GM12864 (cell line): ENCODE data around the gene REXO1.
"Not testable (repeated sequence)": the region's sequence is repeated elsewhere in the genome, so short reads cannot be mapped to it uniquely, and the experiment has no call there.

Experiments
- DNase-seq: peaks from one replicate; pipeline ENCODE4 v3.0.0-alpha.2; 2011; ENCODE audit warnings: low read depth
- H3K4me3 ChIP-seq: 2 replicates; pipeline ENCODE4 v1.5.1; 2011; ENCODE audit warnings: mild to moderate bottlenecking, low read depth, low read length, control low read depth
- CTCF ChIP-seq: IDR thresholded peaks from 2 replicates; pipeline ENCODE4 v1.5.1; 2011; ENCODE audit warnings: low read depth, mild to moderate bottlenecking, moderate library complexity, low read length, control low read depth, inconsistent platforms; ENCODE audit errors: missing control alignments

REXO1 gene

GRCh38 chr19:1799695-1800342, 48.5 kb downstream of the REXO1 start:
- no peak for DNase-seq
- H3K4me3 ChIP-seq = no peak overlapping the region
- no peak for TF ChIP-seq CTCF

DNA sequence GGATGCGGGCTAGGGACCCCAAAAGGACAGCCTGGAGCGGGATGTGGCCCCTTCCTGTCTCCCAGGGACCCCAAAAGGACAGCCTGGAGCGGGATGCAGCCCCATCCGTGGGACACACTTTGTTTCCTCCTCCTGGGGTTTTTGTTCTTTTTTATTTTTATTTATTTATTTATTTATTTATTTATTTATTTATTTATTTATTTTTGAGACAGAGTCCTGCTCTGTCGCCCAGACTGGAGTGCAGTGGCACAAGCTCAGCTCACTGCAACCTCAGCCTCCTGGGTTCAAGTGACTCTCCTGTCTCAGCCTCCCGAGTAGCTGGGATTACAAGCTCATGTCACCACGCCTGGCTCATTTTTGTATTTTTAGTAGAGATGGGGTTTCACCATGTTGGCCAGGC, 51.0 kb downstream of the REXO1 start:
- not testable (repeated sequence) for DNase-seq, H3K4me3 ChIP-seq

DNA sequence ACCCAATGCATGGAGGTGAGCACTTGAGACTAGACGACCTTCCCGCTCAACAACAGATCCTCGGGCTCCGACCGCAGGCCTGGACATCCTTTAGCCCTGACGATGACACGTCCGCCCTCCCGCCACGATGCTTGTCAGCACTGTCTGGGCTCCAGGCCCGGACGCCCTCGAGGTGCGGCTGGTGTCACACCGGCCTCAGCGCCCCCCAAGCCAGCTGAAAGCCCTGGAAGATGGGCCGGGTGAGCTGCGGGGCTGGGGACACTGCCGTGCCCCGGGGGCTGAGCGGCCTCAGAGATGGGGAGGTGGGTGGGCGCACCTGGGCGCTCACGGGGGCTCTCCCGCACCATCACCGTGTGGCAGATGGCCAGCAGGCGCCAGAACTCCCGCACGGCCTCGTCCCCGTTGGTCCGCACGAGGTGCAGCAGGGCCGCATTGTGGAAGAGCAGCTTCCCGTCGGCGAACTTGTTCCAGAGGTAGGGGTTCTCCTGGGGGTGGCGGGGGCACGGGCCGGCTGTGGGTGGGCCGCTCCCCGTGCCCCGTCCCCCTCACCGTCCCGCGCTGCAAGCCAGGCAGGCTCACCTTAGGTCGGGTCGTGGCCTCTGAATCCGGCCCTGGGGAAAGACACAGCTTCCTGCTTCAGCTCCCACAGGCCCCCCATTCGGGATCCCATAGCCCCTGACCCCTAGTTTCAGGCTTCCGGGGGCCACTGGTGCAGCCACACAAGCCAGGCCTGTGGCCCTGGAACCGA, 51.7 kb downstream of the REXO1 start:
- DNase-seq = no peak
- no peak for TF ChIP-seq CTCF
- H3K4me3 ChIP-seq = no peak overlapping the region

DNA sequence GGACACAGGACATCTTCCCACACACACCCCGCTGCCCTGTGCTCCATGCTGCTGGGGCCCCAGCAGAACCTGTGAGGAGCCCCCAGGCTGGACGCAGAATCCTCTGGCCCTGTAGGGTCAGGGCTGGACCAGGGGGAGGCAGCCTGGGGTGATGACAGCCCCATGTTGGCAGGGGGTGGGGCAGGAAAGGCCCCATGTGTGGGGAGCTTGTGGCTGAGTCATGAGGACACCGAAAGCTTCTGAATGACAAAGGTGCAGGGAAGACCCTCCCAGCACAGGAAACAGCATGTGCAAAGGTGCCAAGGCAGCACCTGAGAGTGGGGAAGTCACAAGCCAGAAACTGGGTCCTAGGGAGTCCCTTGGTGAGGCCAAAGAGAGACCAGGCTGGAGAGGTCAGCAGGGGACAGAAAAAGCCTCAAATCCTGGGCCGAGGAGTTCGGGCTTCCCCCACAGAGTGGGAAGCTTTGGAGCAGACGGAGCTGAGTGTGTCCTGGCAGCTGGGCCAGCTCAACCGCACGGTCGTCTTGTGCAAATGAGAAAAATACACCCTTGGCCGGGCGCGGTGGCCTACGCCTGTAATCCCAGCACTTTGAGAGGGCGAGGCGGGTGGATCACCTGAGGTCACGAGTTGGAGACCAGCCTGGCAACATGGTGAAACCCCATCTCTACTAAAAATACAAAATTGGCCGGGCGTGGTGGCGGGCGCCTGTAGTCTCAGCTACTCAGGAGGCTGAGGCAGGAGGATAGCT, 53.7 kb downstream of the REXO1 start:
- TF ChIP-seq CTCF = no peak
- DNase-seq = no peak
- no peak overlapping the region for H3K4me3 ChIP-seq

- DNase-seq = no peak
- H3K4me3 ChIP-seq = no peak overlapping the region
- TF ChIP-seq CTCF = no peak
Observed at GRCh38 chr19:1791879-1792278, 56.4 kb downstream of the REXO1 start.

DNA sequence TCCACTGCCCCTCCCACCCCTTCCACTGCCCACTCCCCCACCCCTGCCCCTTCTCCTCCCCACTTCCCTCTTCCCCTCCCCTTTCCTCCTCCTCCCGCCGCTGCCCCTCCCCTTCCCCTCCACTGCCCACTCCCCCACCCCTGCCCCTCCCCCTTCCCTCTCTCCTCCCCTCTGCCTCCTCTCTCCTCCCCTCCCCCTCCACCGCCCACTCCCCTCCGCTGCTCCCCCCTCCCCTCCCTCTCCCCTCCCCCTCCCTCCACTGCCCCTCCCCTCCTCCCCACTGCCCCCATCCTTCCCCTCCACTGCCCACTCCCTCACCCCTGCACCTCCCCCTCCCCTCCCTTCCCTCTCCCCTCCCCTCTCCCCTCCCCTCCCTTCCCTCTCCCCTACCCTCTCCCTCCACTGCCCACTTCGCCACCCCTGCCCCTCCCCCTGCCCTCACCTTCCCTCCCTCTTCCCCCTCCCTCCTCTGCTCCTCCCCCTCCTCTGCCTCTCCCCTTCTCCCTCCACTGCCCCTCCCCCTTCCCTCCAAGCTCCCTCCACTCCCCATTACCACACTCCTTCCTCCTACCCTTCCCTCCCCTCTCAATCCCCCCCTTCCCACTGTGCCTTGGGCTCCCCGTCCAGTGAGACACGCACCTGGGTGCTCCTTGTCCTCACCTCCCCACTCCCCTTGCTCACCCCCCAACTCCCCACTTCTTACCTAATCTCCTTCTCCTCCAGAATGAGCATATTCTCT, 58.1 kb downstream of the REXO1 start:
- no peak overlapping the region for H3K4me3 ChIP-seq
- no peak for DNase-seq
- no peak for TF ChIP-seq CTCF
